Left hindlimb (tissue), 1 donor: ENCODE results near the gene TCP11X2.
A peak's percentile ranks its signal among the peaks of the same experiment; 100 is the strongest.
"Not testable (repeated sequence)": the region's sequence is repeated elsewhere in the genome, so short reads cannot be mapped to it uniquely, and the experiment has no call there.

Source experiments
- DNase-seq: peaks from one replicate; pipeline ENCODE4 v3.0.0-alpha.2; 2018

The TCP11X2 gene

GRCh38 chrX:102471762-102472220, at the start of gene TCP11X2:
Gene TCP11X2 (minus strand): TSS chrX:102471812.
- DNase-seq: not testable (repeated sequence)

GRCh38 chrX:102517326-102517725, 45.7 kb upstream of the TCP11X2 start:
- no peak for DNase-seq

GRCh38 chrX:102515975-102516941, 44.6 kb upstream of the TCP11X2 start, which contains the start of gene TMSB15A:
Gene TMSB15A (minus strand): TSS chrX:102516739.
- peak; percentile 83 for DNase-seq

GRCh38 chrX:102514536-102514935, 42.9 kb upstream of the TCP11X2 start:
- no peak for DNase-seq

GRCh38 chrX:102498732-102499131, 27.1 kb upstream of the TCP11X2 start:
- DNase-seq: no peak

- no peak for DNase-seq
Observed at GRCh38 chrX:102491766-102492165, 20.2 kb upstream of the TCP11X2 start.

- DNase-seq: not testable (repeated sequence)
Observed at GRCh38 chrX:102478765-102479164, 7.2 kb upstream of the TCP11X2 start.

GRCh38 chrX:102470215-102470614, 1.4 kb downstream of the TCP11X2 start:
- DNase-seq: not testable (repeated sequence)

GRCh38 chrX:102458615-102459014, 13.0 kb downstream of the TCP11X2 start:
- DNase-seq: not testable (repeated sequence)

GRCh38 chrX:102439908-102440307, 31.7 kb downstream of the TCP11X2 start, which contains the start of gene NXF2B:
Gene NXF2B (minus strand): TSS chrX:102440008. CDS start chrX:102380036, 59,972 bp downstream.
- DNase-seq: not testable (repeated sequence)

GRCh38 chrX:102414493-102414892, 57.1 kb downstream of the TCP11X2 start:
- DNase-seq: not testable (repeated sequence)
